Neural cell (in vitro differentiated cells): ENCODE data around the gene ADAMTS15.

ENCODE experiments used
- EP300 ChIP-seq: fragments of 450-650 bp; conservative IDR thresholded peaks from 2 replicates; pipeline ENCODE4 v1.6.1; 2014; ENCODE audit warnings: antibody characterized with exemption, mild to moderate bottlenecking, moderate library complexity; ENCODE audit not compliant: poor library complexity, severe bottlenecking
- EZH2 ChIP-seq: fragments of 200-600, 300-800 bp; shearing (Covaris generic), sonication (generic); IDR thresholded peaks from 2 replicates; pipeline ENCODE4 v1.6.1; 2014; ENCODE audit warnings: antibody characterized with exemption, low read length, borderline replicate concordance, mild to moderate bottlenecking; ENCODE audit not compliant: insufficient read depth, poor library complexity, severe bottlenecking
- MXI1 ChIP-seq: fragments of 450-650 bp; conservative IDR thresholded peaks from 2 replicates; pipeline ENCODE4 v1.6.1; 2014; ENCODE audit warnings: antibody characterized with exemption, mild to moderate bottlenecking; ENCODE audit not compliant: poor library complexity, severe bottlenecking
- POLR2AphosphoS5 ChIP-seq: IDR thresholded peaks from 2 replicates; pipeline ENCODE4 v1.6.1; 2012
- REST ChIP-seq: IDR thresholded peaks from 2 replicates; pipeline ENCODE4 v1.6.1; 2012; ENCODE audit warnings: borderline replicate concordance
- TAF1 ChIP-seq: IDR thresholded peaks from 2 replicates; pipeline ENCODE4 v1.6.1; 2012; ENCODE audit warnings: low read depth
- TF ChIP-seq, protein P1 (sequence below): fragments of 450-650 bp; IDR thresholded peaks from 2 replicates; pipeline ENCODE4 v1.5.1; 2014; ENCODE audit warnings: antibody characterized with exemption, mild to moderate bottlenecking, moderate library complexity; ENCODE audit not compliant: poor library complexity, severe bottlenecking

- TF ChIP-seq, protein P1, sequence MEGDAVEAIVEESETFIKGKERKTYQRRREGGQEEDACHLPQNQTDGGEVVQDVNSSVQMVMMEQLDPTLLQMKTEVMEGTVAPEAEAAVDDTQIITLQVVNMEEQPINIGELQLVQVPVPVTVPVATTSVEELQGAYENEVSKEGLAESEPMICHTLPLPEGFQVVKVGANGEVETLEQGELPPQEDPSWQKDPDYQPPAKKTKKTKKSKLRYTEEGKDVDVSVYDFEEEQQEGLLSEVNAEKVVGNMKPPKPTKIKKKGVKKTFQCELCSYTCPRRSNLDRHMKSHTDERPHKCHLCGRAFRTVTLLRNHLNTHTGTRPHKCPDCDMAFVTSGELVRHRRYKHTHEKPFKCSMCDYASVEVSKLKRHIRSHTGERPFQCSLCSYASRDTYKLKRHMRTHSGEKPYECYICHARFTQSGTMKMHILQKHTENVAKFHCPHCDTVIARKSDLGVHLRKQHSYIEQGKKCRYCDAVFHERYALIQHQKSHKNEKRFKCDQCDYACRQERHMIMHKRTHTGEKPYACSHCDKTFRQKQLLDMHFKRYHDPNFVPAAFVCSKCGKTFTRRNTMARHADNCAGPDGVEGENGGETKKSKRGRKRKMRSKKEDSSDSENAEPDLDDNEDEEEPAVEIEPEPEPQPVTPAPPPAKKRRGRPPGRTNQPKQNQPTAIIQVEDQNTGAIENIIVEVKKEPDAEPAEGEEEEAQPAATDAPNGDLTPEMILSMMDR = no peak
- peak; percentile 78 for TF ChIP-seq POLR2AphosphoS5
- no peak for TF ChIP-seq EZH2
- no peak for TF ChIP-seq TAF1
- peak; percentile 87 for TF ChIP-seq EP300
- TF ChIP-seq MXI1 = no peak
- peak; percentile 40 for TF ChIP-seq REST
Measured at GRCh38 chr11:130437848-130438247, 10.6 kb upstream of the ADAMTS15 start.
